Keratinocyte (primary cell): ENCODE measurements around the gene NPAS3. TPM values are rescaled to one million over a fixed set of nuclear protein-coding genes. Genes with fewer than 3 reads are reported as not detected.

ENCODE experiments used
- DNase-seq: peaks from one replicate; pipeline ENCODE4 v3.0.0-alpha.2; 2011; ENCODE audit warnings: low read depth, missing footprints, low spot score
- FAIRE-seq: peaks from 2 replicates; lab custom pipeline; 2011; peaks lifted over from hg19 to GRCh38; lab: Jason Lieb, UNC
- H2AFZ ChIP-seq: 2 replicates; pipeline ENCODE4 v1.6.0; 2012; ENCODE audit warnings: low read length, control low read depth, inconsistent platforms; ENCODE audit not compliant: control insufficient read depth
- H3K27ac ChIP-seq: 2 replicates; pipeline ENCODE4 v1.5.1; 2011; ENCODE audit warnings: low read length; ENCODE audit not compliant: control insufficient read depth, insufficient read depth
- H3K27me3 ChIP-seq: 3 replicates; pipeline ENCODE4 v1.6.0; 2011; ENCODE audit warnings: low read length; ENCODE audit not compliant: control insufficient read depth, insufficient read depth; ENCODE audit errors: extremely low read depth
- H3K36me3 ChIP-seq, 2 experiments: 2 replicates in 1 of 2; 3 replicates in 1 of 2; pipeline ENCODE4 v1.5.1; 2011; ENCODE audit warnings: low read length in 2 of 2, mild to moderate bottlenecking in 1 of 2; ENCODE audit not compliant: control insufficient read depth in 2 of 2, insufficient read depth in 2 of 2; ENCODE audit errors: extremely low read depth in 1 of 2
- H3K4me1 ChIP-seq: 3 replicates; pipeline ENCODE4 v1.5.1; 2011; ENCODE audit warnings: low read length; ENCODE audit not compliant: control insufficient read depth, insufficient read depth; ENCODE audit errors: extremely low read depth
- H3K4me2 ChIP-seq: 3 replicates; pipeline ENCODE4 v1.6.0; 2011; ENCODE audit warnings: low read depth, low read length; ENCODE audit not compliant: control insufficient read depth, insufficient read depth; ENCODE audit errors: extremely low read depth
- H3K4me3 ChIP-seq, 3 experiments: fragments of 200-600 bp in 1 of 3; sonication (generic) in 1 of 3; 2 replicates in 2 of 3; 3 replicates in 1 of 3; pipeline ENCODE4 v1.5.1; 2011 to 2016; ENCODE audit warnings: low read length in 3 of 3, mild to moderate bottlenecking in 3 of 3, control low read depth in 2 of 3, inconsistent platforms in 1 of 3, low read depth in 1 of 3, mixed read lengths in 1 of 3, mixed run types in 1 of 3, moderate library complexity in 1 of 3; ENCODE audit not compliant: control insufficient read depth in 2 of 3, insufficient read depth in 2 of 3; ENCODE audit errors: extremely low read depth in 1 of 3
- H3K79me2 ChIP-seq: 2 replicates; pipeline ENCODE4 v1.6.0; 2012; ENCODE audit warnings: low read length; ENCODE audit not compliant: control insufficient read depth, insufficient read depth
- H3K9ac ChIP-seq: 3 replicates; pipeline ENCODE4 v1.6.0; 2011; ENCODE audit warnings: low read length; ENCODE audit not compliant: control insufficient read depth, insufficient read depth; ENCODE audit errors: extremely low read depth
- H3K9me1 ChIP-seq: 3 replicates; pipeline ENCODE4 v1.6.0; 2011; ENCODE audit warnings: low read length; ENCODE audit not compliant: control insufficient read depth, insufficient read depth; ENCODE audit errors: extremely low read depth
- H3K9me3 ChIP-seq: 2 replicates; pipeline ENCODE4 v1.5.1; 2012; ENCODE audit warnings: low read depth, low read length; ENCODE audit not compliant: control insufficient read depth
- H4K20me1 ChIP-seq: 3 replicates; pipeline ENCODE4 v1.6.0; 2011; ENCODE audit warnings: low read length; ENCODE audit not compliant: control insufficient read depth, insufficient read depth; ENCODE audit errors: extremely low read depth
- CTCF ChIP-seq, 3 experiments: IDR thresholded peaks in 1 of 3; conservative IDR thresholded peaks in 1 of 3; optimal IDR thresholded peaks in 1 of 3; 2 replicates in 2 of 3; 3 replicates in 1 of 3; pipeline versions ENCODE3 to v1.5.1; 2011; ENCODE audit warnings: low read length in 3 of 3, mild to moderate bottlenecking in 3 of 3, moderate library complexity in 2 of 3, control low read depth in 1 of 3, inconsistent platforms in 1 of 3; ENCODE audit not compliant: insufficient read depth in 2 of 3; ENCODE audit errors: extremely low read depth in 1 of 3
- EZH2 ChIP-seq: IDR thresholded peaks from one replicate; pipeline ENCODE4 v1.6.1; 2012; ENCODE audit warnings: inconsistent platforms, mild to moderate bottlenecking, low read length, moderate library complexity
- dilution Hi-C: fragments of 300-500 bp; cut with MboI; formaldehyde crosslinking; loops from one replicate; pipeline ENCODE4 v1.7.0; 2020; ENCODE audit warnings: low sequenced_read_pairs; ENCODE audit not compliant: extremely low pct_ligation_motif_present
- polyA plus RNA-seq, 5 experiments: library from polyadenylated mRNA; depleted of rRNA in 3 of 5; stranded (reverse) in 3 of 5; stranded (forward) in 1 of 5; unstranded in 1 of 5; fragments of >200 nt; gene quantifications; 1 replicate in 1 of 5; 2 replicates in 3 of 5; 3 replicates in 1 of 5; pipeline versions ENCODE4 v1.2.1 to v1.2.3, GENCODE V29; 2011 to 2012; ENCODE audit warnings: missing spikeins in 2 of 5, low read depth in 1 of 5, low replicate concordance in 1 of 5

Gene NPAS3
- polyA plus RNA-seq, 1 donor (not counting 4 experiments of a cell fraction or from before 2014, with no cell fraction given) = 0.07 TPM

GRCh38 chr14:33847066-33847465, 908.4 kb downstream of the NPAS3 start:
- Histone ChIP-seq H3K4me1 (peaks cover 6% of the 10 kb centered on the region), H3K79me2 (no peaks in the 10 kb centered on the region), H3K27ac (no peak overlapping the region), H2AFZ (no peak overlapping the region), H3K9me1 (no peaks in the 10 kb centered on the region), H3K27me3 (no peaks in the 10 kb centered on the region), H3K9ac (no peak overlapping the region), H3K9me3 (no peaks in the 10 kb centered on the region), H3K4me3 (no peak overlapping the region), H4K20me1 (no peaks in the 10 kb centered on the region), H3K36me3 (no peaks in the 10 kb centered on the region), H3K4me2 (no peak overlapping the region)
- dilution Hi-C loops = no loop called here
- no peak for TF ChIP-seq EZH2
- TF ChIP-seq CTCF (optimal IDR thresholded peaks at IDR 0.05 in 1 of 3, IDR thresholded peaks at IDR 0.05 in 1 of 3, conservative IDR thresholded peaks at IDR 0.05 in 1 of 3; ENCODE audit: extremely low read depth in 1 of 3, insufficient read depth in 2 of 3, low read length in 3 of 3) = no peak
- FAIRE-seq = no peak
- no peak for DNase-seq

- Histone ChIP-seq H3K36me3 (no peaks in the 10 kb centered on the region), H3K79me2 (no peaks in the 10 kb centered on the region), H3K4me3 (no peak overlapping the region), H3K9ac (no peak overlapping the region), H4K20me1 (no peaks in the 10 kb centered on the region), H2AFZ (no peak overlapping the region), H3K4me1 (no peaks in the 10 kb centered on the region), H3K9me1 (no peaks in the 10 kb centered on the region), H3K9me3 (no peaks in the 10 kb centered on the region), H3K27me3 (no peaks in the 10 kb centered on the region), H3K27ac (no peak overlapping the region), H3K4me2 (no peak overlapping the region)
- FAIRE-seq (no peak), DNase-seq (no peak)
- no peak for TF ChIP-seq EZH2
- dilution Hi-C loops = no loop called here
These were observed 909.3 kb downstream of the NPAS3 start for GRCh38 chr14:33848009-33848408.
